ENCODE results near the gene MARK3.

MARK3 gene

DNA sequence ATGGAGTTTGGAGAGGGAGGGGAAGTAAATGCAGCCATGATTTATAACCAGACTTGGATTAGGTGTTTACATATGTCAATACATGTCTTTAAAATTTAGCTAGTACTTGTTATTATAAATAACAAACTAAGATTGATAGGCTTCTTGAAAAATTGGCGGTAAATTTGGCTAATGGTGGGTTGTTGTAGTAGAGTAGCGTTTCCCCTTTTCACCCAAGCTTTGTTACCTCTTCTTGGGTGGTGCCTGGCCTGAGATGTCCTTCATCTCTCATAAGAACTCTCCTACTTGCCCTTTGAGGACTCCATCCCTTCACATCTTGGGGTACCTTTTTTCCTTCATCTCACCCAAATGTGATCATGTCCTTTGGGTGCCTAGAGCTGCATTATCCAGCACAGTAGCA is 11.2 kb downstream of the MARK3 start:
- no peak for DNase-seq

DNA sequence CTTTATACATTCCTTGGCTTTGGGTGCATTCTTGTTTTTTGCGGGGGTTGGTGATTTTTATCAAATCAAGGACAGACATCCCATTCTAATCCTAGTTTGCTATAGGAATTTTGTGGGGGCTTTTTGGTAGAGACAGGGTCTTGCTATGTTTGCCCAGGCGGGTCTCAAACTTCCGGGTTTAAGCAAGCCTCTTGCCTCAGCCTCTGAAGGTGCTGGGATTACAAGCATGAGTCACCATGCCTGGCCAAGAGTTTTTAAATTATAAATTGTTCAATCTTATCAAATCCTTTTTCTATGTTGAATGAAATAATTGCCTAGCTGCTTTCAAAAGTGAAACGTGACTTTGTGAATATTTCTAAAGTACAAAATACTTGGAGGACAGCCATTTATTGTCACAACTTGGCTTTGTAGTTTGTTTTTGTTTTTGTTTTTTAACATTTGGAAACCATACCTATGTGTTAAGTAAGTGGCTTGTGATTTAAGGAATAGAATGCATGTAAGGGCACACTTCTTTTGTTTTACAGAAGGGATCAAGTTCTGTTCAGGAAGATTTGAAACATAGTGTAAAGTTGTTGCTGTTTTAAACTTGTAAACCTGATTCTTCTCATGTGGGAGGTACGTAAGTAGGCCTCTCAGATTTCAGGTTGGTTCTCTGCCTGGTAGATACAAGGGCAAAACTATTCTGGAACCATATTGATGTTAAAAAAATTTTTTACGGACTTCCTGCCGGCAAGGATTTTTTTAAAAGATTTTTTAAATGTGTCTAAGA is 13.4 kb downstream of the MARK3 start:
- DNase-seq, result no peak

DNA sequence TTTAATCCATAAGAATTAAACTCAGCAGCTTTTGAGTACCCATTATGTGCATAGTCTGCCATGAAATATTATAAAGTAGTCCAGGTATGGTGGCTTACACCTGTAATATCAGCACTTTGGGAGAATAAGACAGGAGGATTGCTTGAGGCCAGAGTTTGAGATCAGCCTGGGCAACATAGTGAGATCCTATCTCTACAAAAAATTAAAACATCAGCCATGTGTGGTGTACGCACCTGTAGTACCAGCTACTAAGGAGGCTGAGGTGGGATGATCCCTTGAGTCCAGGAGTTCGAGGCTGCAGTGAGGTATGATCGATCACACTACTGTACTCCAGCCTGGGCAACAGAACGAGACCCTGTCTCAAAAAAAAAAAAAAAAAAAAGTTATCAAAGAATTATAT is 15.3 kb downstream of the MARK3 start:
- no peak for DNase-seq

DNA sequence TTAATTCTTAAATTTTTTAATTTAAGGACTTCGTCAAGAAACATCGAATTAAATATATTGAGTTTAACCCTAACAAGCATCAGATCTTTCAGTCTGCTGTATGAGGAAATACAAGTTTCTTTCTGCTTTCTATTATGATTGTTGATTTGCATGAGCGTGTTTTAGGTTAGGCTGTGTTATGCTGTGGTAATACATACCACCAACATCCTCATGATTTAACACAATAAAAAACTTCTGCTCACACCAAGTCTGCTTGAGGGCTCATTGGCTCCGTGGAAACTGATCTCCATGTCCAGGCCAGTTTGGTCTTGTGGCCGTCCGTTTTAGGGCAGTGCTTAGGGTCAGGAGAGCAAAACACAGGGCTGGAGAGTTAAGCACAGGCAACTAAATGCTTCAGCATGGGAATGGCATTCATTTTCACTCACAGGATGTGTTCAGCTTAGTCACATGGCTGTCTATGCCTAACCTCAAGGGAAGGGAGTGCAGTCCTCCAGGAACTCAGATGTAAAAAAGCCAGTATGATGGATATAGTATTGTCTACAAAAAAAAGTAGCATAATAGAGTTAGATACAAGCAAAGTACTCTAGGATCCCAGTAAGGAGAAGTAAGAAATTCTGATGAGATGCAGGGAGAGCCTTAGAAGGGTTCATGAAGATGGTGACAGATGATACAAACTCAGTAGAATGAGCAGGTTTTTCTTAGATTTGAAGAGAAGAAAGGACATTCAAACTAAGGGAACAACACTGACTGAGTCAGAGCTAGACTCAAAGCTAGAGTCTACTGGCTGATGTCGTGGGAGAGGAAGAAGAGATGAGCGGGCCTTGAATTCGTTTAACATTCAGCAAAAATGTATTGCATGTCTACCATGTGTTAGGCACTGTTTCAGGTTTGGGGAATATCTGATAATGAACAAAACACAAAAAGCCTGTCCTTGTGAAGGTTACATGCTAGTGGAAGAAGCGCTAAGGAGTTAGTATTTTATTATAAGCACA is 16.3 kb downstream of the MARK3 start:
- DNase-seq, result peak; percentile 44

DNA sequence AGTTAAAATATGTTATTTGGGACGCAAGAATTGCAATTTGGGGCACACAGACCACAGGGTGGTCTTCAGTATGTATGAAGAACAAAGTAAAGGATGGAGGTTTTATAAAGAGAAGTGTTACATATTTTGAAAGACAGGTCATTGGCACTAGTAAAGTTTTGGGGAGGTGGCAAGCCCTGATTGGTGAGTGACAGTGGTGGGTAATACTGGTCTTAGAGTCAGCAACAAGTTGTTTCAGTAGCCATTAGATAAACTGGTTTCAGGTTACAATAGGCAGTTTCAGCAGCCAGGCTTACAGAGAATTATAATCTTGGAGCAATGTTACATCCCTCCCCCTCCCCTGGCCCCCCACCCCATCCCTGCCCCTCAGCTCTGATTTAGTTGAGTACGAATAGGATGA is 17.5 kb downstream of the MARK3 start:
- DNase-seq, result no peak

DNA sequence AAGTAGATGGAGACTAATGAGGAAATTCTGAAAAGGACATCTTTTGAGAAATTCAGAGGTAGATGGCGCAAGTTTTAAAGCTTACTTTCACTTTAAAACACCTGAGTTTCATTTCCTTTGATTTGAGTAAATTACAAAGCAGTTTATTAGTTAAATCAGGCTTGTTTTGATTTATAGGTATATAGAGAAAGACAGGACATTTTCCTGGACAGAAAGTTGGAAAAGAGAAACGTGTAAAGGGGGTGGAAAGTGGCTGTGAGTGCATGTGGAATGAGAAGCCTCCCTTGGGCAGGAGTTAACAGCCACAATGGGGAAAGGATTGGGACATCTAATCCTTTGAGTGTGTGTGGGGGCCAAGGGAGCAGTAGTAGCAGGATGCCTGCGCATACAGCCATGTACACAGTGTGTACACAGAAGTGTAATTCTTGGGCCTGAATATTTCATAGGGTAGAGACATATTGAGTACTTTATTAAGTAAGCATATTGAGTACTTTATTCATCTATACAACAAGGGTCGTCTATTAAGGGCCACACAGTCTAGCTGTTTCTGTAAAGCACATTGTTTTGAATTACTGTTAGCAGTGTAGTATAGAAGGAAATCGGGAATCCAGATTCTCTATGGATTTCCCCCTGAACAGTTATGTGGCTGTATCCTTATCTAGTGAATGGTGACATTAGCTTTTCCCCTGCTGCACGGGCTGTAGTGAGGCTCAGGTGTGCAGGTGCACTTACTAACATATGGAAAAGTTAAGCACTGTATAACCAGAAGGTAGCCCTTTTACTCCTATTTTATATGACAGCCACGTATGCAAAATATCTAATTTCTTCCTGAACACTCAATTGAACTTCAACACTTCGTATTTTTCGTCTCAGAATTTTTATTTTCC is 19.1 kb downstream of the MARK3 start:
- DNase-seq, result no peak

DNA sequence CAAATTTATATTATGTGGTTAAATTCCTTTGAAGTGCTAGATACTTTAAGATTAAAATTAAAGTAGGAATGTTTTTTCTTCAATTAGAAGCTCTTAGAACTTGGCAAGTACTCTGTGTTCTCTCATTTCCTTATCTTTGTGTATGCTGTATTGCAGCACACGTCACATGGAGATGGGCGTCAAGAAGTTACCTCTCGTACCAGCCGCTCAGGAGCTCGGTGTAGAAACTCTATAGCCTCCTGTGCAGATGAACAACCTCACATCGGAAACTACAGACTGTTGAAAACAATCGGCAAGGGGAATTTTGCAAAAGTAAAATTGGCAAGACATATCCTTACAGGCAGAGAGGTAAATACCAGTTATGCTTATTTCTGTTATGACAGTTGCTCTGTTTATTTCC is 19.7 kb downstream of the MARK3 start:
- no peak for DNase-seq

DNA sequence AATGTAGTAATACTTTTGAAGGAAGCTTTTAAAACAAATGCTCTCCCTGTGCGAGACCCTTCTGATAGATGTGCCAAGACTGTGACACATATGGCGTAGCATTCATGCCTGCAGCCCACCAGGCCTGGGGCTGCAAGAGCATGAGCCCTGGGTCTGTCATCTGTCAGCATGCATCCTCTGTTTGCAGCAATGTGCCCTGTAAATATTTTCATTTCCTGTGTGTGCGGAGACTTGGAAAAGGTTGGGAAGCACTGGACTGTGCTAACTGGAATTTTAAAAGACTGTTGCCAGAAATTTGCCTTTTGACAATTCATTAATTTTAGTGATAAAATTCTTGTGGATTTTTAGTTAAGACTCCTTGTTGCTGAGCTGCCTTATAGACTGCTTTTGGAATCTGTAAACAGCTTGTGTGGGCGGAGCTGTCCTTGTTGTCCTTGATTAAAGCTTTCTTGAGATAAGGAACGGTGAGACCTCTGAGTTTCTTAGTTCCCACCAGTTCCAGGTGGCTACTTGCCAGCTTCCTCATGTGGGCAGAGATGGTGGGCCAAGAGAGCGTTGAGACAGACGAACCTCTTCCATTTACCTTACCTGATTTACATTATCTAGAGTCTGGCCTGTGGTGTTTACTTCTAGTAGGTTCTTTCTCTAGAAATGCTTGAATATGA is 23.4 kb downstream of the MARK3 start:
- DNase-seq, result no peak

DNA sequence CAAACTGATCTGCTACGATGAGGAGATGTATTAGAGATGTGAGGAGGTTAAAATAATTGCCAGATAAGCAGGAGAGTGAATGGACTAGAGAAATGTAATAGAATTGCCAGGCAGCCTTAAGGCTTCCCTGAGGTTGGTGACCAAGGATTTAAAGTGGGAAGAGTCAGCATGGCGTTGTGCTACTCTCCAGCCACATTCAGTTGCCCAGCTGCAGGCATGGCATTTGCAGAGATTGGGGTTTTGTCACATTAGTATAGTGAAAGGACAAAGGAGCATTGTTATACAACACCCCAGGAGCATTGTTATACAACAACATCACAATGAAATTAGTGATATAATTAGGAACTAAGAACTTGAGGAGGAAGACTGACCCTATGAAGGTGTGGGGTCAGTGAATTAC is 31.7 kb downstream of the MARK3 start:
- no peak for DNase-seq

DNA sequence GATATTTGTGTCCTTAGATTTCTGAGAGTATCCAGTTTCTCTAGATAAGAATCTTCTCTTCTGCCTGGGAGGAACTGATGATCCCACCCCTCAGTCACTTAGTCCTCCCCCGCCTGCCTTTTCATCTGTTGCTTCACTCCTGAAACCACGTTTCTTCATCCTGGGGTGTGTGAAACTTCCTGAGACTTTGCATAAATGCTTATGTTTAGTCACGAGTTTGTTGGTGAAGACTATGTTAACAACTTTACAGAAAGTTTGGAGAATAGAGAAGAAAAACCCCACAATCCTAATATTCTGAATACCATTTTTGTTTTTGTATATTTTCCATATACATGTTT is 33.2 kb downstream of the MARK3 start:
- peak; percentile 96 for DNase-seq

DNA sequence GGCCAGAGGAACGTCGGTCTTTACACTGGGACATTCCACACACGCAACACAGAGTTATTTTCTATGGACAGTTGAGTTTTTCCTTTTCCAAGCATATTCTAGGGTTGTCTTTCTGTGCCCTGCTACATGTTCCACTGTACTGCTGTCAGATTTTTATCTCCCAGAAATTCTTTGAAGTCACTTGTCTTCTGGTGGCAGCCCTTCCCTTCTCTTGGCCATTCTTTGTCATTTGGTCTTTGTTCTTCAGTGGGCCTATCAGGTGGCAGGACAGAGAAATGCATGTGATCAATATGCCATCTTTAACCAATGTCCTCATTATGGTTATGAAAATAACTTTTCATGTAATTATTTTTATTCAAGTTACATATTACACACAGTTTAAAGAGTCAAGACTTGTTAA is 36.3 kb downstream of the MARK3 start:
- DNase-seq, result no peak

DNA sequence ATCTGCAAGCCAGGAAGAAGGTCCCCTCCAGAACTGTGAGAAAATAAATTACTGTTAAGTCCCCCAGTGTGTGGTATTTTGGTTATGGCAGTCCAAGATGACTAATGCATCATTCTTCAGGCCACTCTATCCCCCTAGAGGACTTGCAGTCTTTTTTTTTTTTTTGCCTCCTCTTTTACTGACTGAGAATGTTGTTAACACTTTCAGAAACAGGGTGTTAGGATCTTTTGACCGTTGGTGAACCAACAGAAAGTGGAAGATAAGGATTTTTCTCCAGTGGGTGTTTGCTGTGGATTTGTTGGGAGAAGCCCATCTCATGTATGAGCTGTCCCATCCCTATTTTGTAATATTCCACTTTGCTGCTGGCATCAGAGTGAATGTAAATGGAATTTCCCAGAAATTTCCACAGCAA is 37.8 kb downstream of the MARK3 start:
- DNase-seq, result peak; percentile 78

DNA sequence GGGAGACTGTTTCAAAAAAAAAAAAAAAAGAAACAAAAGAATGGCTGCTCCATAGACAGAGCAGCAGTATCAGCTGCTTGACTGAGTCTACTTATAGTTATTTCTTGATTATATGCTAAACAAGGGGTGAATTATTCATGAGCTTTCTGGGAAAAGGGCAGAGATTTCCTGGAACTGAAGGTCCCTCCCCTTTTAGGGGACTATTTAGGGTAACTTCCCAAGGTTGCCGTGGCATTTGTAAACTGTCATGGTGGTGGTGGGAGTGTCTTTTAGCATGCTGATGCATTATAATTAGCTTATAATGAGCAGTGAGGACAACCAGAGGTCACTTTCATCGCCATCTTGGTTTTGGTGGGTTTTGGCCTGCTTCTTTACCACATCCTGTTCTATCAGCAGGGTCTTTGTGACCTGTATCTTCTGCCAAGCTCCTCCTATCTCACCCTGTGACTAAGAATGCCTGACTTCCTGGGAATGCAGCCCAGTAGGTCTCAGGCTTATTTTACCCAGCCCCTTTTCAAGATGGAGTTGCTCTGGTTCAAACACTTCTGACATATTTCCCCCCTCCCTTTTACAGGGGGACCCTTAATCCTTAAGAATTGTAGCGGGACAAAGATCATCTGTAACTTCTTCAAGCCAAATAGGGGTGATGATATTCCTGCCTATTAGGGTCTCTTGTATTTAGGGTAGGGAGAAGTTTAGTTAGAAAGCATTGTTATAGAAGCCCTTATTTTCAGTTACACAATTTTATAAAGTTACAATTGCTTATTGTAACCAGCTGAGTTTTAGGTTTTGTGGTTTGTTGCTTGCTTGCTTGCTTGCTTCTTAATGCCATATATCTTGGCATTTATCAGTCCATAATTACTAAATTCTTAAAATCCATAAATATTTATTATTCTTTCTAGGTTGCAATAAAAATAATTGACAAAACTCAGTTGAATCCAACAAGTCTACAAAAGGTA is 42.5 kb downstream of the MARK3 start:
- DNase-seq, result peak; percentile 90

DNA sequence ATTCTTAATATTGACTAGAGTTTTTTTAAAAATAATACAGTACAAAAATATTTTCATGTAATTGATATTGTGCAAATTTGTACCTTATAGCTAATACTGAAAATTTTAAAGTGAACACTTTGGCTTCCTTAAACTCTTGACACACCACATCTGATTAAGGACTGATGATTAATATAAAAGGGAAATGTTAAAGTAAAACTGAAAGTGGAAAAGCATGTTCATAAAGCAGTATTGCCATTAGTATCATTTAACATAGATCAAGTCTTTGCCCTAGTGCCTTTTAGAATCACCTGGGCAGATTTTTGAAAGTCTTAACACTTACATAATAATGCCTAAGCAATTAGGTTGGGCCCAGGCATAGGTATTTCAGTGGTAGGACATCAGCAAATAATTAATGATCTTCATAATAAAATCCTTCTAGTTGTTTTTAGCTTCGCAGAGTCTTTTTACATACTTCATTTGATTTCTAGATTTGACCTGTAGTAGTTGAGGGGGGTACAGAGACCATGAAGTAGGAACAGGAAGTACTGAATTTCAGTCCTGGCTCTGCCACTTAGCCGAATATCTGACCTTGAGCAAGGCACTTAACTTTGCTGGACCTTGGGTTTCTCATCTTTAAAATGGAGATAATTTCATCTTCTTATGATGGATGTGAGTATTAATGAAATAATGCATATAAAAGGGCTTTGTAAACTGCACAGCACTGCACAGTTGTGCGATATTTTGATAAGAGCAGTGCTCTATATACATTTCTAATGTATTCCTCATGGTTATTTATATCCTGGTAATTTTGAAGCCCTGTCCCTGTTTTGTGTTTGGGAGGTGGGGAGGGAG is 43.7 kb downstream of the MARK3 start:
- peak; percentile 64 for DNase-seq

DNA sequence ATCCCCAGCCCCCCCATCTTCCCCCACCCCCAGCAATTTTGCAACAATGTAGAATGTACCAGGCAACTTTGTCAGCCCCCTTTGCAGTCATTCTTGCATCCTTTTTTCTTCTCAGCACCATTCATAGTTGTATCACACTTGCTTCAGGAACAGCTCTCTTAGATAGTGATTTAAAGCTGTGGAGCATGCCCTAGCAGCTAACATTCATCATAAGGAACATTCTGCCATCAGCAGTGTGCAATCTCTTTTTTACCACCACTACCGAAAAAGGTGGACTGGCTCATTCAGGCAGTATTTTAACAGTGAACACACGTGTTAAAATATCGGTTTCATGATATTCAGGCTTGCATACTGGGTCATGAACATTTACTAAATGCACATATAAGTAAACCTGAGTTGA is 45.1 kb downstream of the MARK3 start:
- DNase-seq, result no peak

DNA sequence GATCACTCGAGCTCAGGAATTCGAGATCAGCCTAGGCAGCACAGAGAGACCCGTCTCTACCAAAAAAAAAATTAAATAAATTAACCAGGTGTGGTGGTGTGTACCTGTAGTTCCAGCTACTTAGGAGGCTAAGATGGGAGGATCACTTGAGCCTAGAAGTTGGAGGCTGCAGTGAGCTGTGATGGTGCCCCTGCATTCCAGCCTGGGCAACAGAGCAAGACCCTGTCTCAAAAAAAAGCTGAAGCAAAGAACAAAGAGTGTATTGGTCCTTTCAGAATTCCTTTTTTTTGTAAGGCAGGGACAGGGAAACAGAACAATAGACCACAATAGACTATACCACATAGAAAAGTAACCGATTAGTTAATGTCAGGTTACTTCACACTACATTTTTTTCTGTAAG is 47.4 kb downstream of the MARK3 start:
- DNase-seq, result no peak

DNA sequence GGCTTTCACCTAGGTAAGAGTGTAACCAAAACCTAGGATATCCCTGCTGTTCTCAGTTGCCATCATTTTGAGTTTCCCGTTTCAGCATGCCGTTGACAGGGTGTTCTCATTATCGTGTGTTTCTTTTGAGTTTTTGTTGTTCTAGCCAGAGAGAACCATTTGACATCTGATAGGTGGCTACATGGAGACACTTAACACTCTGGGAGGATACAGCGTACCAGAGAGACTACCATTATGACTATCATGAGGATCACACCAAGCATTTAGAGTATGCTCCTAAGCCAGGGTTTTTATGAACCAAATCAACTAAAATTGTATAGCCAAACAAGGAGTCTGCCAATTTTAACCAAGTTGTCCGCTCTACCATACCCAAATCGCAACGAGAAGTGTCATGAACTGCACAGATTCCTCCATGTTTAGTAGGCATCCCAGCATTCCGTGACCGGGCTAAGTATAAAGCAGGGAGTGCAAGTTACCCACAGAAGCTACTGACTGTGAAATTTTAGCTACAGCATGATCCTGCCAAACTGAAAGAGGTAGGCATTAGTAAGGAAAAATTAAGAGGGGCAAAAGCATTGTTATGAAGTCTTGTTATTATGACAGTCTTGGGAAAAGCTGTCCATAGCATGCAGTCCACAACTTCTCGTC is 48.8 kb downstream of the MARK3 start:
- DNase-seq, result no peak

DNA sequence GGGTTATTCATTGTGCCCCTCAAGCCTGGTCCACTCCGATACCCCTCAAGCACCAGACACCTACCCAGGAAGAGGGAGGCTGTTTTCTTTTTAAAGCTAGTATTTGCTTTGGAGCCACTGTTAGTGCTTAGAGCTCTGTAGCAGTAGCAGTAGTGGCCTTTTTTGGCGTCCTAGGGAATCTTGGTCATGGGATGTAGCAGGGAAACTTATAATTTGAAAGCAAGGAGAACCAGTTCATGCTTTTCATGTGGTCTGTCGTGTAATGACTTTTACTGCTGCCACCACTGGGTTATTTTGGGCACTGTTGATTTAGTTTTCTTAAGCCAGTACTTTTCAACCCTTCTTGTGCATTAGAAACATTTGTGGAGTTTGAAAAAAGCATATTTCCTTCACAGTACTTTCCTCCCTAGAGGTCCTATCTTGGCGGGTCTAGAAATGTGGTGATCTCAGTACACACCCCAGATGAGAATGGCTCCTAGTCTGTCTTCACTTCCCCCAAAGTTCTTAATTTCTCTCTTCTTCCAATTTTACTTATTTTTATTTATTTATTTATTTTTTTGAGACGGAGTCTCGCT is 49.7 kb downstream of the MARK3 start:
- no peak for DNase-seq

DNA sequence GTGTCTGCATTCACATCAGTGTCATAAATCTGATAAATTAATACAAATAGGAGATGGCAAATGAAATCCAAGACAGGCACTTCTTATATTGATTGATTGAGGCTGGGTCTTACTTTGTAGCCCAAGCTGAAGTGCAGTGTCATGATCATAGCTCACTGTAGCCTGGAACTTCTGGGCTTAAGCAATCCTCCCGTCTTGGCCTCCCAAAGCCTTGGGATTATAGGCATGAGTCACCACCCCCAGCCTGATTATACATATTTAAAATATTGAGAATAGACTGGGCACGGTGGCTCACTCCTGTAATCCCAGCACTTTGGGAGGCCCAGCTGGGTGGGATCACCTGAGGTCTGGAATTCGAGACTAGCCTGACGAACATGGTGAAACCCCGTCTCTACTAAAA is 51.3 kb downstream of the MARK3 start:
- peak; percentile 75 for DNase-seq

DNA sequence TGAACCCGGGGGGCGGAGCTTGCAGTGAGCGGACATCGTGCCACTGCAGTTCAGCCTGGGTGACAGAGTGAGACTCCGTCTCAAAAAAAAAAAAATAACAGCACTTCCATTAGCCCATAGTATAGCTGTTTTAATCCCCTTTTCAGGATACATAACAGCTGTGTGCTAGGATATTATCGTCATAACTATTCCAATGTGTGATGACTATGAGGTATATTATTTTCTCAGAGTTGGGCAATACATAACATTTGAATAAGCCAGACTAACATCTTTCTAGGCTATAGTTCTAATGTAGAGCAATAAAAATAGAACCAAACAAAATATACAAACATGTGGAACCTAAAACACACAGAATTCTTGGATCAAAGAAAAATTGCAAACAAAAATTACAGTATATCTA is 57.1 kb downstream of the MARK3 start:
- no peak for DNase-seq

All from suppressor macrophage treated with lipopolysaccharide for 4 hours (primary cell).